Non-pigmented ciliary epithelial cell (primary cell): ENCODE results near the gene CSE1L.
A peak's percentile ranks its signal among the peaks of the same experiment; 100 is the strongest.
"Not testable (repeated sequence)": the region's sequence is repeated elsewhere in the genome, so short reads cannot be mapped to it uniquely, and the experiment has no call there.

Experiments
- DNase-seq: peaks from one replicate; pipeline ENCODE4 v3.0.0-alpha.2; 2010; ENCODE audit warnings: low read depth

The CSE1L gene, protein sequence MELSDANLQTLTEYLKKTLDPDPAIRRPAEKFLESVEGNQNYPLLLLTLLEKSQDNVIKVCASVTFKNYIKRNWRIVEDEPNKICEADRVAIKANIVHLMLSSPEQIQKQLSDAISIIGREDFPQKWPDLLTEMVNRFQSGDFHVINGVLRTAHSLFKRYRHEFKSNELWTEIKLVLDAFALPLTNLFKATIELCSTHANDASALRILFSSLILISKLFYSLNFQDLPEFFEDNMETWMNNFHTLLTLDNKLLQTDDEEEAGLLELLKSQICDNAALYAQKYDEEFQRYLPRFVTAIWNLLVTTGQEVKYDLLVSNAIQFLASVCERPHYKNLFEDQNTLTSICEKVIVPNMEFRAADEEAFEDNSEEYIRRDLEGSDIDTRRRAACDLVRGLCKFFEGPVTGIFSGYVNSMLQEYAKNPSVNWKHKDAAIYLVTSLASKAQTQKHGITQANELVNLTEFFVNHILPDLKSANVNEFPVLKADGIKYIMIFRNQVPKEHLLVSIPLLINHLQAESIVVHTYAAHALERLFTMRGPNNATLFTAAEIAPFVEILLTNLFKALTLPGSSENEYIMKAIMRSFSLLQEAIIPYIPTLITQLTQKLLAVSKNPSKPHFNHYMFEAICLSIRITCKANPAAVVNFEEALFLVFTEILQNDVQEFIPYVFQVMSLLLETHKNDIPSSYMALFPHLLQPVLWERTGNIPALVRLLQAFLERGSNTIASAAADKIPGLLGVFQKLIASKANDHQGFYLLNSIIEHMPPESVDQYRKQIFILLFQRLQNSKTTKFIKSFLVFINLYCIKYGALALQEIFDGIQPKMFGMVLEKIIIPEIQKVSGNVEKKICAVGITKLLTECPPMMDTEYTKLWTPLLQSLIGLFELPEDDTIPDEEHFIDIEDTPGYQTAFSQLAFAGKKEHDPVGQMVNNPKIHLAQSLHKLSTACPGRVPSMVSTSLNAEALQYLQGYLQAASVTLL

DNA sequence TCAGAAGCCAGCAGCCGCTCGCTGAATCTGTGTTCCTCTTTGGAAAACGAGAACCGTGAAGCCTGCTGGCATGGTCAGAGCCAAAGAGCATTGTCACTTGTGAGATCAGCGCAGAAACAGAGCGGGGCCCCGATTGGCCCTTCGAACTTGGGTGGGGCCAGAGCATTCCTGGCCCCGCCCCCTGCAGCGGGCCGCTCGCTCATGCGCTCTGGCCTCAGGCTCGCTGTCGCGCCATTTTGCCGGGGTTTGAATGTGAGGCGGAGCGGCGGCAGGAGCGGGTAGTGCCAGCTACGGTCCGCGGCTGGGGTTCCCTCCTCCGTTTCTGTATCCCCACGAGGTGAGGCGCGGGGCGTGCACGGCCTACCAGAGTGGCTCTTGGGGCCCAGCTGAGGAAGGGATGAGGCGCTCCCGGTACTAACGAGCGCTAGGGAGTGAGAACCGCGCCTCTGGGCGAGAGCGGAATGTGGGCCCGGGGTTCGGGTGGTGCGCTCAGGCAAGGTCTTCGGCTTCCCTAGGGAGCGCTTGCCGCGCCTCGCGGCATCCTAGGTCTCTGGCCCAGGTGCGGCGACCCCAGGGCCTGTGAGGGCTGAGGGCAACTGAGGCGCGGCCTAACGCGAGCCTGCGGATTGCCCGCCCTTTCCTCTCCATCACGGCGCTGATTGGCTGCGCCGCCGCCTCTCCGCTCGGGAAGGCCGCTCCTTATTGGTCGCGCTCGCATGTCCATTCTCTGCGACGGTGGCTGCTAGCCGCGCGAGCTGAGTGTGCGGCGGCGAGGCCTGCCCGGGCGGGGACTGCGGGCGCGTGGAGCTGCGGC, at the start of gene CSE1L:
TSS of gene CSE1L (plus strand) at position 226 of the 814 bp plus-strand sequence. CDS start 12,152 bp downstream, outside the sequence.
- peak; percentile 73 for DNase-seq

DNA sequence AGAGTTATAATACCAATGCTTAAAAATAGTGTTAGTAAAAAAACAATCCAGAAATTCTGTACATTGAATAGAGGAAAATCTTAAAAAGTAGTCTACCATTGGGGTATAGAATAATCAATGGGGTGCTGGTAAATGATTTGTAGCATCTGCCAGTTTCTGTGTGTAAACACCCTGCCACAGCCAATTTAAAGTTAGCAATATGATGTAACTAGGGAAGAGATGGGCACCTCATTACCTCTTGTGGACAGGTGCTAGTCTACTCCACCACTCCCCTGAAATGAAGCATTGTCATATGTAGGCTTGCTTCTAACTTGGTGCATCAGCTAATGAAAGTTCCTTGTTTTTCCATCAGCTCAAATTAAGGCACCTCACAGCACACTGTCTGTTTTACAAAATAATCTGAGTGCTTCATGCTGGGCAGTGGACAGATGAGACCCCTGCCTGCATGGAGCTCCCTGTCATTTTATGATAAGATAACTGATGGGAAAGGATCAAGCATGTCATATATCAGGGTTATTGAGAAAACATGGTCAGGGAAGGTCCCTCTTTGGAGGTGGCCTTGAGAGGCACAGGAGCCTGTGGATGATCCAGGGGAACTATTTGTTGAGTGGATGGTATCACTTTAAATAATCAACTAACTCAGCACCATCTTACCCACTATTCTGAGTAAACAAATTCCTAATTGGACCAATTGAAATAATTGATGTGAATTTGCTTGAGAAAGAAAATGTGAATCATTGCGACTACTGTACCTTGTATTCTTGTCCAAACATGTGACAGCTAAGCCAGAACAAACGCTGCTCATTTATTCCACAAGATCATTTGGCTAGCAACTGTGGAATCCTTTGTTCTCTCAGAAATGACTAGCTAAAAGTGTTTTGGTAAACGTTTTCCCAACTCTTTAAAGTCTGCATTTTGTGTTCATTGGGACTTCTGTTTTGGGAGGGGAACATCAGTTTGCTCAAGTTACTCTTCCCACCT, 45.9 kb upstream of the CSE1L start:
- no peak for DNase-seq

DNA sequence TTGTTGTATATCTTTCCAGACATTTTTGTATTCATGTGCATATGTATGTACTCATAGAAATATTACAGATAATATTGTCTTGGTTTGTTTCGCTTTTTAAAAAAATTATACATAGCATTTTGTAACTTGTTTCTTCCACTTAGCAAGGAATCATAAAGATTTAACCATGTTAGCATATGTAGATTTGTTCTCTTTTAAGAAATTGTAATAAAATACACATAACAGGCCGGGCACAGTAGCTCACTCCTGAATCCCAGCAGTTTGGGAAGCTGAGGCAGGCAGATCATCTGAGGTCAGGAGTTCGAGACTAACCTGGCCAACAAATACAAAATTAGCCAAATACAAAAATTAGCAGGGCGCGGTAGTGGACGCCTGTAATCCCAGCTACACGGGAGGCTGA, 44.4 kb upstream of the CSE1L start:
- no peak for DNase-seq

DNA sequence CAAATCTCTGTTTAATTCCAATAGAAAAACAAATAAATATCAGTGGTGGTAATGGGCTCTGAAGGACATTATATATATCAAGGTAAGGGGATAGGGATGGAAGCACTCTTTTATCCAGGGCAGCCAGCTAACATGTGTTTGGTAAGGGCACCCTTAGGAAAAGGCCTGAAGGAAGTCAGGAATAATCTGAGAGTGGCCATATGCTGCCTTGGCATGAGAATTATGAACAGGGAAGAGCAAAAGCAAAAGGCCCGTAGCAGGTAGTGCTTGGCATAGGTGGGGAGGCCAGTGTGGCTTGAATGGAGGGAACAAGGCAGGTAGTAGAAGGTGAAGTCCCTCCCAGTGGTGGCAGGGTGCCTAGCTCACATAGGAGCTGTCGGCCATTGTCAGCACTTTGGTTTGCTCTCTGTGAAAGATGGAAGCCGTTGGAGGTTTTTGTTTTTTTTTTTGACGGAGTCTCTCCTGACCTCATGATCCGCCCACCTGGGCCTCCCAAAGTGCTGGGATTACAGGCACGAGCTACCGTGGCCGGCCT, 39.6 kb upstream of the CSE1L start:
- no peak for DNase-seq

DNA sequence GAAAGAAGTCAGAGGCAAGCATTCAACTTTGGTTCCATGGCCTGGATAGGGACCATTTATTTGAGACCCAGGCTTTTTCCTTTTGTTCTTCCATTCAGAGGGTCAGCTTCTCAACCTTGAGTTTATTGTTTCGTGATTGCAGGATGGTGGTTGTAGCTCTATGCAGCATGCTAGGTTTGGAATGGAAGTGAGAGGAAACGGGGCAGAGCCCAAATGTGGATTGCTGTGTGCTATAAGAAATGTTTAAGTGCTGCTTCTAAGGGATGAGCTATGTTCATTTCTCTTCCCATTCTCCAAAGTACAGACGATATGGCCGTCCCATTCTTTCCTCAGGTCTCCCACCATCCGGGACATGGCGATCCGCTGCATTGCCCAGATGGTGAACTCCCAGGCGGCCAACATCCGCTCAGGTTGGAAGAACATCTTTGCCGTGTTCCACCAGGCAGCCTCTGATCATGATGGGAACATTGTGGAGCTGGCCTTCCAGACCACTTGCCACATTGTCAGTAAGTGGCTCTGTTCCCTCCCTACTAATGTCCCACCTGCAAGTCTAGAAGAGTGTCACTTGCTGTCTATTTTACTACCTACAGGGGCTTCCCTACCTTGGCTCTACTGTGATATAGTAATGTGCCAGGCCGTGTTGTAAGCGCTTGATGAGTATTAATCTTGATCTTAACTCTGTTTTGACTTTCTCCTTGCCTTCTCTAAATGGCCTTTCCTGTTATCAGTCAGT, 36.0 kb upstream of the CSE1L start:
- DNase-seq: no peak

DNA sequence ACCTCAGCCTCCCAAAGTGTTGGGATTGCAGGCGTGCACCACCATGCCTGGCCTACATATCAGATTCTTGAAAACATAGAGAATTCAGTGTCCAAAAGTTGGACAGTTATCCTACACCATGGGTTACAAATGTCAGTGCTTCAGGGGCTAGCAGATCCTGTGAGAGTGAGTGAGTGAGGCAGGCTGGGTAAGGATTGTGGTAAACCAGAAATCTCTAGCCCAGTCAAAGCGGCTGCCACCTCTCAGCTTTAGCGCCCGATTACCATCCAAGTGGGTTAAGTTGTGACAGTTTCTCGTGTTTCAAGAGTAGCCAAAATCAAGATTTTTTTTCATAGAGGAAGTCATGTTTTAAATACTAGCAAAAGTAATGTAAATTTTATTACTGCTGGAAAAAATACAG, 21.9 kb upstream of the CSE1L start:
- no peak for DNase-seq

DNA sequence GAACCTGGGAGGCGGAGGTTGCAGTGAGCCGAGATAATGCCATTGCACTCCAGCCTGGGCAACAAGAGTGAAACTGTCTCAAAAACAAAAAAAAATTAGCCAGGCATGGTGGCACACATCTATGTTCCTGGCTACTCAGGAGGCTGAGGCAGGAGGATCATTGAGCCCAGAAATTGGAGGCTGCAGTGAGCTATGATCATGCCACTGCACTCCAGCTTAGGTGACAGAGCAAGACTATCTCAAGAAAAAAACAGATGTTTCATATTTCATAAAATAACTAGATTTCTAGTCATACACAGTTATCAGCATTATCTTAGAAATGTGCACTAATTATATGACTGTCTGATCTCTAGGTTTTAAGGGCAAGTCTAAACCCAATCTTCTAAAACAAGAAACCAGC, 17.9 kb upstream of the CSE1L start:
- not testable (repeated sequence) for DNase-seq

DNA sequence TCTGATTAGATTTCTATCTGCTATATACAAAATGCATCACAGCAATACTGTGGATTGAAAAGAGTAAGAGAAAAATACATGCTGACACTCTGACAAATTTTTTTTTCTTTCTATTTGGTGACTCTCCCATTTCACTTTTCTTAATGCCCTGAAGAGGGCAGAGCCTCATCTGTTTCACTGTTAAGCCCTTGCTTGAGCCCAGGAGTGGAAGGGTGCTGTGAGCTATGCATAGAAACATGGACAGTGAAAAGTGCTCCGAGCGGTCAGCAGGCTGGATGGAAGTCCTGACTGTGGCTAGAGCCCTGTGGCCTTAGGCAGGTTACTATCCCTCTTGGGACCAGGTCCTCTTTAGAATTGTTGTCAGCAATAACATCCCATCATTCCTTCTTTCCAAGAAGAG, 17.4 kb upstream of the CSE1L start:
- DNase-seq: no peak

DNA sequence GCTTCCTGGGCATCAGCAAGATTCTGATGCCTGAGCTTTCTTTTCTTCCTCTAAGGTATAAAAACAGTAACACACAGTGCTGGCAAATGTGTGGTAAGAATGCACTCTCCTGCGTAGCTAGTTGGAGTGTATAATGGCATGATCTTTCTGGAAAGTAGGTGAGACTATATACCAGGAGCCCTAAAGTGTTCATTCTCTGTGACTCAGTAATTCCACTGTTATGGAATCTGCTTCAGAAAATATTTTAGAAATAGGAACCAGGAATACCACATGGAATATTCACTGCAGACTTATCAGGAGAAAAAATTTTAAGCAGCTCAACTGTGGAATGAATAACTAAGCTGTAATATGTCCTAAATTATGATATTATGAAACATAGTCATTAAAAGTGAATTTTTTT, 16.9 kb upstream of the CSE1L start:
- DNase-seq: no peak

DNA sequence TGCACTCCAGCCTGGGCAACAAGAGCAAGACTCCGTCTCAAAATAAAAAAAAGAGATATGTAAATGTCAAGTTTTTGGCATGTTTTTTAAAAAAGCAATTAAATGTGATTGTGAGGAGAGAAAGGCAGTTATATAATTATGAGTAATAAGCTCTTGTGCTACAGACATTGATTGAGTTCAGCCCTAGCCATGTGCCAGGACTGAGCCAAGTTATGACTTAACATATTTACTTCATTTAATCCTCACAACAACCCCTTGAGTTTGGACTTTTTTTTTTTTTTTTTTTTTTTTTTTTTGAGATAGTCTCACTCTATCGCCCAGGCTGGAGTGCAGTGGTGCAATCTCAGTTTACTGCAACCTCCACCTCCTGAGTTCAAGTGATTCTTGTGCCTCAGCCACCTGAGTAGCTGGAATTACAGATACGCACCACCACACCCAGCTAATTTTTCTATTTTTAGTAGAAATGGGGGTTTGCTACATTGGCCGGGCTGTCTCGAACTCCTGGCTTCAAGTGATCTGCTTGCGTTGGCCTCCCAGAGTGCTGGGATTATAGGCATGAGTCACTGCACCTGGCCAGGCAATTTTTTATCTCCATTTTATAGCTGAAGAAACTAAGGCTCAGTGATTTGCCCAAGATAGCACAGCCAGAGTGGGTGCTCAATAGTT, 15.0 kb upstream of the CSE1L start:
- DNase-seq: no peak

DNA sequence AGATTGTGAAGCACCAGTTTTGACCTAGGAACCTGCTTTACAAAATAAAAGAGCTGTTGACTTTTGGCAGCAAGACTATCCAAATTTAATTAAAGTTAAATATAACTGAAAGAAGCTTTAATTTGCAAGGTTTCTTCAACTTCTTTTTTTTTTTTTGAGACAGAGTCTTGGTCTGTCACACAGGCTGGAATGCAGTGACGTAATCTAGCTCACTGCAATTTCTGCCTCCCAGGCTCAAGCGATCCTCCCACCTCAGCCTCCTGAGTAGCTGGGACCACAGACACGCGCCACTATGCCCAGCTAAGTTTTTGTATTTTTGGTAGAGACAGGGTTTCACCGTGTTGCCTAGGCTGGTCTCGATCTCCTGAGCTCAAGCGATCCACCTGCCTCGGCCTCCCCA, 13.7 kb upstream of the CSE1L start:
- DNase-seq: no peak

DNA sequence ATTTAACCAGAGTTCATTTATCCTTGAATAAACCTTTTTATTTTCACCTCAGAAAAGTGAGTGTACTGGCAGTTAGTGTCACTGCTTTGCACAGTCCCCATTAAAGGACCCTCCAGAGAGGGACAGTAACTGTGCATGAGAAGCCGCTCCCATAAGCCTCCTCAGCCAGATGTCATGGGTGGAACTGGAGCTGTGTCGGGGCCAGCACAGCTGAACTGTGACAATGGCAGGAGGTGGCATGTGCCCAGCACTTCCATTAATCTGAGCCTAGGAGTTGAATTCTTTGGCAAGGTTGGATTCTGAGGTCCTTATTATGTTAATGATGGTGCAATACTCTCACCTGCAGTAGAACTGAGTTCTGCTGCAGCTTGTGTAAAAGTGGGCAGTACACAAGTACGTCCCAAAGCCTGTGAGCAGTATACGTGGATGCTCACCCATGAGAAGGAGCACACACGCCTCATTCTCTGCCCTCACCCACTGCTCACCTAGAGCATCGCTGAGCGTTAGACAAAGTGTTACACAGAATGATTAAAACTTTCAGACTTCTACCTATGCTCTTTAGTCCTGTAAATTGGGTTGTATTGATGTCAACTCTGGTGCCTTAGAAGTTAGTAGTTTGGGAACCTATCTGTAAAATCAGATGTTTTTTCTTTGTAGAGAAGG, 11.9 kb upstream of the CSE1L start:
- no peak for DNase-seq

DNA sequence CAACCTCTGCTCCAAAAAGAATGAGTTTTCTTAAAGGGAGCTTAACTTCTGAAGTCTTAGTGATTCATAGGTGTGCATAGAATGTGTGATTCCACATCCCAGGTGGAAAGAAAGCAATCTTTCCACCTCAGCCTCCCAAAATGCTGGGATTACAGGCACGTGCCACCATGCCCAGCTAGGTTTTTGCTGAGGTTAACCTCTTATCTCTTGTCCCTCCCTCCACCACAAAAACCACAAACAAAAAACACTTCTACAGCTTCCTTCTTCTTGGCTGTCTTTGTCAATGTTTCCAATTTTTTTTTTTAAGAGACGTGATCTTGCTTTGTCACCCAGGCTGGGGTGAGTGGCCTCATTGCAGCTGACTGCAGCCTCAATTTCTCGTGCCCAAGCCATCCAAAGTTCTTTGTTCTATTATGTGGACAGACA, 8.1 kb upstream of the CSE1L start:
- no peak for DNase-seq

DNA sequence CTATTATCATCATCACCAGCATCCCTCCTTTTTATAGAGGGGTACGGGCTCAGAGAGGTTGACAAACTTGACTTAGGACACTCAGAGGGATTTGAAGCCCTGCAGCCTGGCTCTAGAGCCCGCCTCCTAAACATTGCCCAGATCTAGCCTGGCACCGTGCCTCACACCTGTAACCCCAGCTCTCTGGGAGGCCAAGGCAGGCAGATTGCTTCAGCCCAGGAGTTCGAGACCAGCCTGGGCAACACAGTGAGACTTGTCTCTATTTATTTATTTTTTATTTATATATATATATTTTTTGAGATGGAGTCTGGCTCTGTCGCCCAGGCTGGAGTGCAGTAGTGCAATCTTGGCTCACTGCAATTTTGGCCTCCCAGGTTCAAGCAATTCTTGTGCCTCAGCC, 6.3 kb upstream of the CSE1L start:
- DNase-seq: no peak

DNA sequence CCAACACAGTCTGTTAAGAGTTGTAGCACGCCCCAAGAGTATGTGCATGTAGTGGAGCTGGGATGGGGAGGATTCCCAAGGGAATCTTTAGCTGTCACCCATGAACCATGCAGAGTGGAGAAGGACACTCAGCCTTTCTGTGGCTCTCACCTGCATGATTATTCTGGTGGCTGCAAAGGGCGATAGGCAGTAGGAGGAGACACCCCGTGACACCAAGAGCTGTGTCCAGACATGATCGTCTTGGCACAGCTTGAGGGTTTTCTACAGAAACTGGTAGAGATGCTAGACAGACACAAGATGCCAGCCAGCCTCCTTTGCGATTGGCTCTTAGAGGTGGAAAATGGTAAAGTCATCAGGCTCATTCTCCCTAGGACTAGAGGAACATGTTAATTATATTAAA, 3.1 kb upstream of the CSE1L start:
- DNase-seq: no peak

DNA sequence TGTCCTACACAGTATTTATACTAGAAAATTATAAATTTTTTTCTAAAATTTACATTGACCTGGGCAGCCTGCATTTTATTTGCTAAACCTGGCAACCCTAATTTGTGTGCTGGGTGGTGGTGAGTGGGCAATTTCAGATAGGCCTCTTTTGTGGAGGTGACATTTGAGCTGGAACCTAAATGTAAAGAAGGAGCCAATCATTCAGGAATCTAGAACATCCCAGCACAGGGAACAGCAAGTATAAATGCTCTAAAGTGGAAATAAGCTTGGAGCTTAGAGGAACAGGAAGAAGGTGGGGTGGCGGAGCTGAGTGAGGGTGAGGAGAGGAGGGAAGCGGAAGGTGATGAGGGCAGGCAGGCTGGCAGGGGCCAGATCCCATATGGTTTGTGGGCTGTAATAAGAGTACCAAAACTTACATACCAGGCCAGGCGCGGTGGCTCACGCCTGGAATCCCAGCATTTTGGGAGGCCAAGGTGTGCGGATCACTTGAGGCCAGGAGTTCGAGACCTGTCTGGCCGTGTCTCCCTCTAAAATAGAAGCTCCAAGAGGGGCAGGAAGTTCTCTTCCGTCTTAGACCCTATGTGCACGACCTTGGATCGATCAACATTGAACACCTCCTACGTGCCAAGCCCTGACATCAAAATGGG, 549 bp upstream of the CSE1L start:
- no peak for DNase-seq

DNA sequence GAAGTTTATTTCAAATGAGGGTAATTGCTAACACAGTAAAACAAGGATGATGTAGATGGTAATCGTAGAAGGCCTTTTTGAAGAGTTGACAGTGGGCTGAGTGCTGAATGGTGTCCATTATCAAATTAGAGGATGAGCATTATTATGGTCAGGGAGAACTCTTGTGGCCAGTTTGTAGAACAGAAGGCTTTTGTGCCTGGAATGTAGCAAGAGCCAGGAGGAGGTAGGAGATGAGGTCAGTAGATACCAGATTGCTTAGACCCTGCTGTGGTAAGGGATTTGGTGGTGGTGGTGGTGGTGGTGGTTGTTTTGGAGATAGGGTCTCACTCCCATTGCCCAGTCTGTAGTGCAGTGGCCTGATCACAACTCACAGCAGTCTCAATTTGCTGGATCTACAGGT, 6.2 kb downstream of the CSE1L start:
- no peak for DNase-seq

DNA sequence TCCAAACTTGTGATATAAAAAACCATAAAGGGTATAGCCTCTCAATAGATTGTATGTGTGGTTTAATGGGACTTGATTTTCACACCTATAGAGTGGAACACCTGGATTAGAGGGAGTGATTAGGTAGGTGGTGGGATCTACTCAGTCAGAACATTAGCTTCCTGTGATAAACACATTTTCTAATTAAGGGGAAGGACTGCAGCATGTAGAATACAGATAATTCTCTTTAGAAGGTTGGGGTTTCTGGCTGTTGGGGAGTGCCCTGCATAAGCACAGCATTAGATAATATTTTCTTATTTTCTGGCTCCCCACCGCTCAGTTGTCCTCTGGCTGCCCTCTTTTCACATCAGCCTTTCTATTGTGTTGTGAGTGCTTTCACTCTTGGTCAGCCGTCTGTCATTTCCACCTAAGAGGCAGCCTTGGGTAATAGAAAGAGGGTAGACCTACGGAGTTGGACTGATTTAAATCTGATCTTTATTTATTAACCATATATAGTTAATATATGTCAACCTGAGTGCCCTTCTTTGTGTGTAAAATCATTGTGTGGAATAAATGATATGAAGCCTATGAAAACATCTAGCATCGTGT, 8.0 kb downstream of the CSE1L start:
- no peak for DNase-seq
